HL-60/S4 treated with phorbol 12-myristate 13-acetate at 8.2 ng/mL for 4 days and 3 days (cell line): ENCODE measurements around the gene TMEM244.
"Not testable (repeated sequence)": the region's sequence is repeated elsewhere in the genome, so short reads cannot be mapped to it uniquely, and the experiment has no call there.

ENCODE experiments used
- in situ Hi-C: fragments of 300-500 bp; cut with MboI; formaldehyde crosslinking; loops from 2 replicates; pipeline ENCODE4 v1.15.0; 2022; ENCODE audit warnings: low sequenced_read_pairs

TMEM244 gene, protein sequence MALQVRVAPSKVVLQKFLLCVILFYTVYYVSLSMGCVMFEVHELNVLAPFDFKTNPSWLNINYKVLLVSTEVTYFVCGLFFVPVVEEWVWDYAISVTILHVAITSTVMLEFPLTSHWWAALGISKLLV

DNA sequence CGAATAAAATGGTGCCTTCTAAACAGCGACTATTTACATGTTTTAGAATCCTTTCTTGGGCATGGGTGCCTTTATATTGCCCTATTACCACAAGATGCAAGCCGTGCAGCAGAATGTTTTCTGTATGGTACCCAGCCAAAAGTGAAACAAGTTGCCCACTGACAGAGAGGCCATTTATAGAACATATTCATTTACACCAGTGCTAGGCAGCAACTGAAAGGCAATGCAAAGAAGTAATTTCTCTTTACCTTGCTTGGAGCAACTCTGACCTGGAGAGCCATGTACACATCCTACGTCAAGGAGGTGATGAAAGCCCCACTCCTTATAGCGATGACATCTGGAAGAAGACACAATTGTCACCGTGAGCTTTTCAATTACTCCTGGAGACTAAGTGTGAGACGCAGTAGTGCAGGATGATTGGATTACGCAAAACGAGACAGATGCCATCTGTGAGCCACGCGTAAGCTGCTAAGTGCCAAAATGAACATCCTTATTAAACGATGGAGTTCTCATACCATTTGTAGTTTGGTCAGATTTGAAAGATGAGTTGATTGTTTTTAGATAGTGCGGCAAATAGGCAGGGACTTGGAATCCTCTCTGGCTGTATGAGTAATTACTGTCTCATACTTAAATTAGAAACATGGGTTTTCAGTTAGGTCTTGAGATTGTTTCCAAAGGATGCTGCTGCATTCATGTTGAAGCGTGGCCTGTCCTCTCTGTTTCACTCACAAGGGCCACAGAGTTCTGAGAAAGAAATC, at the start of gene TMEM244:
TMEM244 (minus strand) TSS at position 408 of the 758 bp plus-strand sequence; CDS start at position 281, 127 bp downstream.
- in situ Hi-C loops: no loop called here

DNA sequence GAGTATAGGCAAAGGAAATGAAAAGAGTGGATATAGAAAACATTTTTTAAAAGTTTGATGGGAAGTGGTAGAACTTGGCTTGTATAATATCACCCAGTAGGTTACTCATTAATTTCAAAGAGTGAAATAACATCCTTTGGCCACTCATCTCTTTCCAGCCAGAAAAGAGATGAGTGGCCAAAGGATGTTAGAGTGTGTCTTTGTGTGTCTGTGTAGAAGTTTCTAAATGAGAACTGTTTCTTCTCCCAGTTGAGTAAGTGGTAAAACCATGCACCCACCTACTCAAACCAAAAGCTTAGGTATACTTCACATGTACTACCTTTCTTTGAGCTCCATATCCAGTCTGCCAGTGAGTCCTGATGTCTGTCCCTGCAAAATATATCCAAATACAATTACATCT, 47.7 kb upstream of the TMEM244 start:
- in situ Hi-C loops: no loop called here

GRCh38 chr6:129908356-129908755, 47.2 kb upstream of the TMEM244 start:
- in situ Hi-C loops: no loop called here

GRCh38 chr6:129906515-129907077, 45.5 kb upstream of the TMEM244 start:
- in situ Hi-C loops: no loop called here

GRCh38 chr6:129903082-129903481, 42.0 kb upstream of the TMEM244 start:
- in situ Hi-C loops: no loop called here

DNA sequence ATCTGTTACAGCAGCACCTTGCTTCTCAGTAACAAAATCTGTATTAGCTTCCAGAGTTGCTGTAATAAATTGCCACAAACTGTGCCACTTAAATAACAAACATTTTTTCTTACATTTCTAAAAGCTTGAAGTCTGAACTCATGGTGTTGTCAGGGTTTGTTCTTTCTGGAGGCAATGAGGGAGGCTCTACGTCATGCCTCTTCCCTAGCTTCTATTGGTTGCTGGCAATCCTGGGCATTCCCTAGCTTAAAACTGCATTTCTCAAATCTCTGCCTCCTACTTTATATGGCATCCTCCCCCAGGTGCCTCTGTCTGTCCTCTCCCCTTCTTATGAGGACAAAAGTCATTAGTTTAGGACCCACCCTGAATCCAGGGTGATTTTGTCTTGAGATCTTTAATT, 41.6 kb upstream of the TMEM244 start:
- in situ Hi-C loops: no loop called here

GRCh38 chr6:129901910-129902309, 40.8 kb upstream of the TMEM244 start:
- in situ Hi-C loops: no loop called here

DNA sequence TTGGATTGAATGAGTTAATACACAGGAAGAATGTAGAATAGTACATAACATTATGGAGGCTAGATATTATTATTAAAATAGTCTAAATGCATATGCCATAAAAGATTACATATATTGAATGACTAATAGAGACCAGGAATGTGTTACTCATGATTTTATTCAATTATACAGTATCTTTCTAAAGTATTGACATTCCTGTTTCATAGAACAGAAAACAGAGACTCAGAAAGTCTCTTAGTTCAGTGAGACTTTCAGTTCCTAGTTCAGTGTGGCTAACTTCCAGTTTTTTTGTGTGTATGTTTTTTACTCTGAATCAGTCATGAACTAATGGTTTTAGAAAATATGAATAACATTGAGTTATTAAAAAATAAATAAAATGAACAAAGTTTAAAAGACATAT, 34.6 kb upstream of the TMEM244 start:
- in situ Hi-C loops: no loop called here

- in situ Hi-C loops: no loop called here
Observed at GRCh38 chr6:129894921-129895320, 33.8 kb upstream of the TMEM244 start.

- in situ Hi-C loops: no loop called here
Observed at GRCh38 chr6:129893640-129894039, 32.5 kb upstream of the TMEM244 start.

GRCh38 chr6:129890701-129891100, 29.6 kb upstream of the TMEM244 start:
- in situ Hi-C loops: no loop called here

DNA sequence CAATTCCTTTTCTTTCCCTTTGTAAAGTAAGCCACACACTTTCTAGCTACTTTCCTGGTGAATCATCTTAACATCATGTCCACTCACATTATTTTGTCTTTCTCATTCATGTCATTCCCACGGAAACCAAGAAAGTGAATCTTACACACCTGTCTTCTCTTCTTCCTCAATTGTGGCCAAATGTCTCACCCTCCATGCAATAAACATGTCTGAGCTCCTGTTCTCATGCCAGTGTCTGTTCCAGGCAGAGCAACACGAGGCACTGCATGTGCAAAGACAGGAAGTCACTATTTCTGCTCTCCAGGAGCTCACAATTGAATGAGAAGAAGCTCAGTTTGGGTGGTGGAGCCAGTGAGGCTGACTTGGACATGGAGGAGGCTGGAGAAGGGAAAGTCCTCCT, 29.0 kb upstream of the TMEM244 start:
- in situ Hi-C loops: no loop called here

DNA sequence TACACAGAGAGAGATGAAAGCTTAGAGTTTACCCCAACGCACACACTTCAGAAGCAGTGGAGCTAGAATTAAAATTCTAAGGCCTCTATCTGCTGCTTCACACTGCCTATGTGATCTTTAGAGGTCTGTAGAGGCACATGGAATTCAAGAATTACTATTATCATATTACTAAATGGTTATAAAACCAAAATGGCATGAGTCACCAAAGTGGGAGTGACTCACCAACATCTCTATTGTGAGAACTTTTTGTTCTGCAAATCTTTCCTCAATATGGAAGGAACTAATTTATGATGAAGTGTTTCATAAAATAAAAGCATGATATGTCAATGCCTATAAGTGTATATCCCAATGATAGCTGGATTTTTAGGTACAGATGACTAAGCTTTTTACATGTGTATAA, 28.5 kb upstream of the TMEM244 start:
- in situ Hi-C loops: no loop called here

GRCh38 chr6:129886401-129887155, 25.5 kb upstream of the TMEM244 start:
- in situ Hi-C loops: no loop called here

DNA sequence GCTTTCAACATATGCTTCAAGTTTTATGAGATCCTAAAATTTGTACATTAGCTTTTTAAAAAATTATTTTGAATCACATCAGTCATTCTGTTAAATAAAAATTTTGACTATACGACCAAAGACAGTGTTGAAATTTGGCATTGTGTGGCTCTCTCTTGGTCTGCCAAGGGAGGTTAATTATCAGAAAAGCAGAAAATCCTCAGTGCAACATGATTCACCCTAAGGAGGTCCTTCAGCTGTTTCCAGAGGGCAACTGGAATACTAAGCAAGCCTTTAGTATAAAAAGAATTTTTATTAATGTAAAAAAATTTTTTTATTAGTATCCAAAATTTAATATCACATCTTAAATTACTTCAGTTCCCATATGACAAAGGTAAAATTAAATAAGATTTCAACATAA, 23.1 kb upstream of the TMEM244 start:
- in situ Hi-C loops: no loop called here

DNA sequence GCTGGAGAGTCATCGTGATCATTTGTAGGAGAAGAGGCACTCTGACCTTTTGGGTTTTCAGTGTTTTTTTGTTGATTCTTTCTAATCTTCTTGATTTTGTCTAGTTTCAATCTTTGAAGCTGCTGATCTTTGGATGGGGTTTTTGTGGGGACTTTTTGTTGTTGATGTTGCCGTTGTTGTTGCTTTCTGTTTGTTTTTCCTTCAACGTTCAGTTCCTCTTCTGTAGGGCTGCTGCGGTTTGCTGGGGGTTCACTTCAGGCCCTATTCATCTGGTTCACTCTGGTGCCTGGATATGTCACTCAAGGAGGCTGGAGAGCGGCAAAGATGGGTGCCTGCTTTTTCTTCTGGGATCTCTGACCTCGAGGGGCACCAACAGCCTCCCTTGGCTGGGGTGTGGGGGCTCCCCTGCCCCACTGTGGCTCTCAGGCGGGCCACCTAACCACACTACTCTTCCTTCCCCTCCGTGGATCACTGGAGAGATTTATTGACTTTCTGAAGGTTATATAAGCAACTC, 21.5 kb upstream of the TMEM244 start:
- in situ Hi-C loops: no loop called here

DNA sequence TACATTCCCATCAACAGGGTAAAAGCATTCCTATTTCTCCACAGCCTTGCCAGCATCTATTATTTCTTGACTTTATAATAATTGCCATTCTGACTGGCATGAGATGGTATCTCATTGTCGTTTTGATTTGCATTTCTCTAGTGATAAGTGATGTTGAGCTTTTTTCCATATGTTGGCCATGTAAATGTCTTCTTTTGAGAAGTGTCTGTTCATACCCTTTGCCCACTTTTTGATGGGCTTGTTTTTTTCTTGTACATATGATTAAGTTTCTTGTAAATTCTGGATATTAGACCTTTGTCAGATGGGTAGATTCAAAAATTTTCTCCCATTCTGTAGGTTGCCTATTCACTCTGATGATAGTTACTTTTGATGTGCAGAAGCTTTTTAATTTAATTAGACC, 16.8 kb upstream of the TMEM244 start:
- in situ Hi-C loops: not testable (repeated sequence)

DNA sequence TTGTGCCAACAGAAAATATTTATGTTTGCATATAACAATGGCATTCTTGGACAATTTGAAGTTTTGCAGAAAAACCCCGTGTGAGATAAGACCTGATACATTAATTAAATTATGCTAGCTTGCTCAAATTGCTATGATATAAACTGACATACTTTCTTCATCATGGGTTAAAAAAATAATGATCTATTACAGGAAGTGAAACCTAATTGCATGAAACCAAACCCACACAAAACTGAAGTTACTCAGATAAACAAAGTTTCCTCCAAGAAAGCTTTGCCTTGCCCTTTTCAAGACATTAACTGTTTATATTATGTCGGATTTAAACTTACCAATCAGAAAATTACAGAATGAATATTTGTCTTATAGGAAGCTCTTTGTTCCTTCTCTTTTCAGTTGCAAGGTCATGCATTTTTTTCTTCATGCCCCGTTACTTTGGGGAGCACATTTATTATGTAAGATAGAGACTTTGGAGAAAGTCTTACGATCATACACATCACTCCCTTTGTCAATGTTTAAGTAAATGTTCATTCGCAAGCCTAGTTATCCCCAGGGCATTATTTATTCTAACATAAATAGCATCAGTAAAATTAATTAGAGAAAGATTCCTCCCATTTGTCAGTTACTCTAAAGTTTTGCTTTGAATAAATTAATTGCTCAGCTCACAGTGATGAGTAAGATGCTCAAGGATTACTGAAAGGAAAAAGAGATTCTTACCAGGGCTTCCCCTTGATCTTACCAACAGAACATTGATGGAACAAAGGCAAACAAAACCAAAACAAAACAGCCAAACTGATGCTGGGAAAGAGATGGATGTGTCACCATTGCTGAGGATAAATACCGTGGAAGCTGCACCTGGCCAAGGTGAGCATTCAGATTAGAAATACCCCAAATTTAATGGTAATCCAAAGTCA, 14.8 kb upstream of the TMEM244 start:
- in situ Hi-C loops: no loop called here

DNA sequence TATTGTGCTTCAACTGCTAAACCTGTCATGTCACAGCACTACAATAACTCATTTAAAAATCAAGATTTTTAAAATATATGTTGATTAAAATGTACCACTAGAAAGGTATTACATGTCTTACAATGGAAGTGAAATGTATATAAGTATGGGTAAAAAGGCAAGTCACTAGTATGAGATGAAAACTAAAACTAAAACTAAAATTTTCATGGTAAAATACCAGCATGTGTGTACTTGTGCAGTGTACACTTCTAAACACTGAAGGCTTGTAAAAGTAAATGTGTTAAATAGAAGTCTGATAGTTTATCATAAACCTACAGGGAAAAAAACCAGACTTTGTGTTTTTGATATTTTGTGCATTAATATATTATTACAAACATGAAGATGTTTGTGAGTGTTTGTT, 13.7 kb upstream of the TMEM244 start:
- in situ Hi-C loops: no loop called here

GRCh38 chr6:129872586-129872985, 11.5 kb upstream of the TMEM244 start:
- in situ Hi-C loops: no loop called here
